ENCODE measurements around the gene SMPD3.

DNA sequence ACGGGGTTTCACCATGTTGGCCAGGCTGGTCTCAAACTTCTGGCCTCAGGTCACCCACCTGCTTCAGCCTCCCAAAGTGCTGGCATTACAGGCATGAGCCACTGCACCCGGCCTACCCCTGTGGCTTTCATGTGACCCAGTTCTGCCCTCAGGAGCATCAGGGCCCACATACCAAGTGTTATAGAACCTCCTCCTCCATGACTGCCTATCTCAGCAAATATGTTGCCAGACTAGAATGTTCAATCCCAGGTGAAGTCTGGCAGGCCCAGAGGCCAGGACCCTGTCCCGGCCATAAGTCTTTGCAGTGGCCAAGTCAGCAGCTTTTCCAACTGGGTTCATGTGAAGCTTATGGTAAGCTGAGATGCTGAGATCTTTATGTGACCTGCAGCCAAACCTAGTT is 9.8 kb upstream of the SMPD3 start:
- no peak for TF ChIP-seq SIN3A (IDR thresholded peaks at IDR 0.05; ENCODE audit: borderline replicate concordance, insufficient read depth, low read length)
- TF ChIP-seq TAF1 (IDR thresholded peaks at IDR 0.05; ENCODE audit: borderline replicate concordance, insufficient read depth, low read length): no peak
- TF ChIP-seq, protein P1, sequence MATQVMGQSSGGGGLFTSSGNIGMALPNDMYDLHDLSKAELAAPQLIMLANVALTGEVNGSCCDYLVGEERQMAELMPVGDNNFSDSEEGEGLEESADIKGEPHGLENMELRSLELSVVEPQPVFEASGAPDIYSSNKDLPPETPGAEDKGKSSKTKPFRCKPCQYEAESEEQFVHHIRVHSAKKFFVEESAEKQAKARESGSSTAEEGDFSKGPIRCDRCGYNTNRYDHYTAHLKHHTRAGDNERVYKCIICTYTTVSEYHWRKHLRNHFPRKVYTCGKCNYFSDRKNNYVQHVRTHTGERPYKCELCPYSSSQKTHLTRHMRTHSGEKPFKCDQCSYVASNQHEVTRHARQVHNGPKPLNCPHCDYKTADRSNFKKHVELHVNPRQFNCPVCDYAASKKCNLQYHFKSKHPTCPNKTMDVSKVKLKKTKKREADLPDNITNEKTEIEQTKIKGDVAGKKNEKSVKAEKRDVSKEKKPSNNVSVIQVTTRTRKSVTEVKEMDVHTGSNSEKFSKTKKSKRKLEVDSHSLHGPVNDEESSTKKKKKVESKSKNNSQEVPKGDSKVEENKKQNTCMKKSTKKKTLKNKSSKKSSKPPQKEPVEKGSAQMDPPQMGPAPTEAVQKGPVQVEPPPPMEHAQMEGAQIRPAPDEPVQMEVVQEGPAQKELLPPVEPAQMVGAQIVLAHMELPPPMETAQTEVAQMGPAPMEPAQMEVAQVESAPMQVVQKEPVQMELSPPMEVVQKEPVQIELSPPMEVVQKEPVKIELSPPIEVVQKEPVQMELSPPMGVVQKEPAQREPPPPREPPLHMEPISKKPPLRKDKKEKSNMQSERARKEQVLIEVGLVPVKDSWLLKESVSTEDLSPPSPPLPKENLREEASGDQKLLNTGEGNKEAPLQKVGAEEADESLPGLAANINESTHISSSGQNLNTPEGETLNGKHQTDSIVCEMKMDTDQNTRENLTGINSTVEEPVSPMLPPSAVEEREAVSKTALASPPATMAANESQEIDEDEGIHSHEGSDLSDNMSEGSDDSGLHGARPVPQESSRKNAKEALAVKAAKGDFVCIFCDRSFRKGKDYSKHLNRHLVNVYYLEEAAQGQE (IDR thresholded peaks at IDR 0.05; ENCODE audit: insufficient read depth in 1 of 2, low read depth in 2 of 2, low read length in 2 of 2): no peak
